Measurements from ENCODE around the gene FFAR1. TPM values are rescaled to one million over a fixed set of nuclear protein-coding genes. Genes with fewer than 3 reads are reported as not detected.
"Not testable (repeated sequence)": the region's sequence is repeated elsewhere in the genome, so short reads cannot be mapped to it uniquely, and the experiment has no call there.

FFAR1 gene
- total RNA-seq, 1 donor from 2014 or later = 0.04 TPM

DNA sequence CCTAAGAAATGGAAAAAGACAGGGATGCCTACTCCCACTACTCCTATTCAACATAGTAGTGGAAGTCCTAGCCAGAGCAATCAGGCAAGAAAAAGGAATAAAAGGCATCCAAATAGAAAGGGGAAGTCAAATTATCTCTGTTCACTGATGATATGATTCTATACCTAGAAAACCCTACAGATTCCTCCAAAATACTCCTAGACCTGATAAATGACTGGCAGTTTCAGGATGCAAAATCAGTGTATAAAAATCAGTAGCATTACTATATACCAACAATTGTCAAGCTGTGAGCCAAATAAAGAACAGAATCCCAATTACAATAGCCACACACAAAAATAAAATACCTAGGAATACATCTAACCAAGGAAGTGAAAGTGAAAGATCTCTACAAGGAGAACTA, 21.8 kb downstream of the FFAR1 start:
- no peak for DNase-seq (ENCODE audit: low read depth)
- no peaks in the 10 kb centered on the region for H3K27me3 ChIP-seq (ENCODE audit: control insufficient read depth, insufficient read depth, low read length)
- TF ChIP-seq, protein P1, sequence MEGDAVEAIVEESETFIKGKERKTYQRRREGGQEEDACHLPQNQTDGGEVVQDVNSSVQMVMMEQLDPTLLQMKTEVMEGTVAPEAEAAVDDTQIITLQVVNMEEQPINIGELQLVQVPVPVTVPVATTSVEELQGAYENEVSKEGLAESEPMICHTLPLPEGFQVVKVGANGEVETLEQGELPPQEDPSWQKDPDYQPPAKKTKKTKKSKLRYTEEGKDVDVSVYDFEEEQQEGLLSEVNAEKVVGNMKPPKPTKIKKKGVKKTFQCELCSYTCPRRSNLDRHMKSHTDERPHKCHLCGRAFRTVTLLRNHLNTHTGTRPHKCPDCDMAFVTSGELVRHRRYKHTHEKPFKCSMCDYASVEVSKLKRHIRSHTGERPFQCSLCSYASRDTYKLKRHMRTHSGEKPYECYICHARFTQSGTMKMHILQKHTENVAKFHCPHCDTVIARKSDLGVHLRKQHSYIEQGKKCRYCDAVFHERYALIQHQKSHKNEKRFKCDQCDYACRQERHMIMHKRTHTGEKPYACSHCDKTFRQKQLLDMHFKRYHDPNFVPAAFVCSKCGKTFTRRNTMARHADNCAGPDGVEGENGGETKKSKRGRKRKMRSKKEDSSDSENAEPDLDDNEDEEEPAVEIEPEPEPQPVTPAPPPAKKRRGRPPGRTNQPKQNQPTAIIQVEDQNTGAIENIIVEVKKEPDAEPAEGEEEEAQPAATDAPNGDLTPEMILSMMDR (IDR thresholded peaks at IDR 0.05; ENCODE audit: insufficient read depth, low read length, poor library complexity, severe bottlenecking) = no peak
- no peaks in the 10 kb centered on the region for H3K36me3 ChIP-seq (ENCODE audit: control insufficient read depth, insufficient read depth, low read length)
- no peak overlapping the region for H3K4me3 ChIP-seq (ENCODE audit: low read depth, low read length)

DNA sequence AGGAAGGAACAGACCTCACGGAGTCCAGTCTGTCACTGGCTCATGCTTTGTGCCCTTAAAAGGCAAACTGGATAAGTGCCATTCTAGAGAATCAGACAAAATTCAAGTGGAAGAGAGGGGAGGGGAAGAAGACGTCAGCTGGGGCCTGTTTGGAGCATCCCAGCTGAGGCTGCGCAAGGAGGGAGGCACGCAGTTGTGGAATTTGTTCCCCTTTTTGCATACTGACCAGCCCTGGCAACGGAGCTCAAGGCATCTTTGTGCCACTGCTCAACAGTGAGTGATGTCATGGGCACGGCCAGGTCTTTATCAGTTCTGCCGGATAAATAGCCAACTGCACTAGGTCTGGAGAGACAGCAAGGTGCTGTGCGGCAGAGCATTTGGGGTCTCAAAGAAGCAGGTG, 23.0 kb downstream of the FFAR1 start, which contains the start of gene GPR42:
GPR42 (plus strand) TSS at position 347 of the 400 bp plus-strand sequence. CDS start 292 bp downstream, outside the sequence.
- no peak for DNase-seq (ENCODE audit: low read depth)

DNA sequence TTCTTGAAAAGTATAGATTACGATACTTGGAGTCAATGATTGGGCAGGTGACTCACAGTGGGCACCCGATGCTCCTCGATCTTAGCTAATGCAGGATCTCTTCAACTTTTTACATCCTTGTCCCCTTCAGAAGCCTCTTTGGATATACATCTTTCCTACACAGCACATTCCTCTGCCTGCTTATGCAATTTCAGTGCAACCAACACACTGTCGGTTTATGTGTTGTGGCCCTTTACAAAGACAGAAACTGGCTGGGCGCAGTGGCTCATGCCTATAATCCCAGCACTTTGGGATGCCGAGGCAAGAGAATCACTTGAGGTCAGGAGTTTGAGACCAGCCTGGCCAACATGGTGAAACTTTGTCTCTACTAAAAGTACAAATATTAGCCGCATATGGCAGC, 25.8 kb downstream of the FFAR1 start:
- TF ChIP-seq, protein P1 (IDR thresholded peaks at IDR 0.05; ENCODE audit: insufficient read depth, low read length, poor library complexity, severe bottlenecking) = no peak
- no peak for DNase-seq (ENCODE audit: low read depth)
- Histone ChIP-seq H3K27me3 (ENCODE audit: control insufficient read depth, insufficient read depth, low read length) (no peaks in the 10 kb centered on the region), H3K36me3 (ENCODE audit: control insufficient read depth, insufficient read depth, low read length) (no peaks in the 10 kb centered on the region), H3K4me3 (ENCODE audit: low read depth, low read length) (no peak overlapping the region)

More for the DNA sequence above, 23.0 kb downstream of the FFAR1 start, which contains the start of gene GPR42:
- Histone ChIP-seq H3K36me3 (ENCODE audit: control insufficient read depth, insufficient read depth, low read length) (no peaks in the 10 kb centered on the region), H3K27me3 (ENCODE audit: control insufficient read depth, insufficient read depth, low read length) (no peaks in the 10 kb centered on the region), H3K4me3 (ENCODE audit: low read depth, low read length) (no peak within 1 kb of the TSS)
- TF ChIP-seq, protein P1 (IDR thresholded peaks at IDR 0.05; ENCODE audit: insufficient read depth, low read length, poor library complexity, severe bottlenecking) = no peak

DNA sequence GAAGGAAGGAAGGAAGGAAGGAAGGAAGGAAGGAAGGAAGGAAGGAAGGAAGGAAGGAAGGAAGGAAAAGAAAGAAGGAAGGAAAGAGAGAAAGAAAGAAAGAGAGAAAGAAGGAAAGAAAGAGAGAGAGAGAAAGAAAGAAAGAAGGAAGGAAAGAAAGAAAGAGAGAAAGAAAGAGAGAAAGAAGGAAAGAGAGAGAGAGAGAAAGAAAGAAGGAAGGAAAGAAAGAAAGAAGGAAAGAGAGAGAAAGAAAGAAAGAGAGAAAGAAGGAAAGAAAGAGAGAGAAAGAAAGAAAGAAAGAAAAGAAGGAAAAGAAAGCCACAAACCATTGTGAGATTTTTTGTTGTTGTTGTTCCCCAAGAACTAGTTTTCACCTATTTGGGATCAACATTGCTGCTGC, 26.3 kb downstream of the FFAR1 start:
- H3K36me3 ChIP-seq (ENCODE audit: control insufficient read depth, insufficient read depth, low read length); DNase-seq (ENCODE audit: low read depth); H3K4me3 ChIP-seq (ENCODE audit: low read depth, low read length): not testable (repeated sequence)

DNA sequence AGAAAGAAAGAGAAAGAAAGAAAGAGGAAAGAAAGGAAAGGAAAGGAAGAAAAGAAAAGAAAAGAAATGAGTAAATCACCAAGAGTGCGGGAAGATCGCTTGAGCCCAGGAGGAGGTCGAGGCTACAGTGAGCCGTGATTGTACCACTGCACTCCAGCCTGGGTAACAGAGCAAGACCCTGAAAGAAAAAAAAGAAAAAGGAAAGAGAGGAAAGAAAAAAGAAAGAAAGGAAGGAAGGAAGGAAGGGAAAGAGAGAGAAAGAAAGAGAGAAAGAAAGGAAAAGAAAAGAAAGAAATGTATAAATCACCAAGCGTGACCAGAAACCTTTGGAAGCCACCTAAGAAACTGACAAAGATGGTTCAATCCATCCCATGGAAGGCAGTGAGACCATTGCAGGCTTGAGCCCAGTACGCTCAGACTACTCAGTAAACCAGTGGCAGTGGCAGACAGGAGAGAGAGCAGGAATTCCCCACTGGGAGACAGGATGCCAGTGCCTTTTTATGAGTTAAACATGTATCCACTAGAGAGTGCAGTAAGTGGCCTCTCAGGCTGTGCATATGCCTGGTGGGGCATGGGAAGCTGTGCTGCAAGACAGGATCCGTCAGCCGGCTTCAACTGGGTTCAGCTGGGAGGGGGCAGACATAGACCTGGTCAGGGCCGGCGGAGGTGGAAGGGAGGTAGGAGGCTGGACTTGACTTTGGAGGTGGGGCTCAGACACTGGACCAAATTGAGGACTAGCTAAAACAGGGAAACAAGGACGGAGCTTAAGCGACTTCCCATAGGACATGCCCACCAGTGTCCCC, 28.0 kb downstream of the FFAR1 start:
- TF ChIP-seq, protein P1 (IDR thresholded peaks at IDR 0.05; ENCODE audit: insufficient read depth, low read length, poor library complexity, severe bottlenecking) = no peak
- DNase-seq (ENCODE audit: low read depth) = no peak
- H3K4me3 ChIP-seq (ENCODE audit: low read depth, low read length) = no peak overlapping the region
- H3K36me3 ChIP-seq (ENCODE audit: control insufficient read depth, insufficient read depth, low read length) = no peaks in the 10 kb centered on the region
- H3K27me3 ChIP-seq (ENCODE audit: control insufficient read depth, insufficient read depth, low read length) = no peaks in the 10 kb centered on the region

More for the DNA sequence above, 26.3 kb downstream of the FFAR1 start:
- not testable (repeated sequence) for H3K27me3 ChIP-seq (ENCODE audit: control insufficient read depth, insufficient read depth, low read length)

DNA sequence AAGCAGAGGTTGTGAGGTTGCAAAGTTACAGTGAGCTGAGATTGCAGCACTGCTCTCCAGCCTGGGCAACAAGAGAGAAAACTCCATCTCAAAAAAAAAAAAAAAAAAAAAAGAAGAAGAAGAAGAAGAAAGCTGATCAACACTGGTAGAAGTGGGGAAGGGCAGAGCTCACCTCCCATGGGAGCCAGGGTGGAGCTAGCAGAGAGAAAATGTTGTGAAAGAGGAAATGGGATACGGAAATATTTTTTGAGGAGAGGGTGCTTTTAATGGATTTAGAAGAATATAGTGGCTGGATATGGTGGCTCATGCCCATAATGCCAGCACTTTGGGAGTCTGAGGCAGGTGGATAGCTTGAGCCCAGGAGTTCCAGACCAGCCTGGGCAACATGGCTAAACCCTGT, 30.0 kb downstream of the FFAR1 start:
- no peaks in the 10 kb centered on the region for H3K27me3 ChIP-seq (ENCODE audit: control insufficient read depth, insufficient read depth, low read length)
- H3K36me3 ChIP-seq (ENCODE audit: control insufficient read depth, insufficient read depth, low read length) = no peaks in the 10 kb centered on the region
- DNase-seq (ENCODE audit: low read depth) = no peak
- no peak overlapping the region for H3K4me3 ChIP-seq (ENCODE audit: low read depth, low read length)
- TF ChIP-seq, protein P1 (IDR thresholded peaks at IDR 0.05; ENCODE audit: insufficient read depth, low read length, poor library complexity, severe bottlenecking) = no peak
